AG08396 (cell line): ENCODE results near the gene GUCD1.
A peak's percentile ranks its signal among the peaks of the same experiment; 100 is the strongest.
"Not testable (repeated sequence)": the region's sequence is repeated elsewhere in the genome, so short reads cannot be mapped to it uniquely, and the experiment has no call there.

Experiments used
- DNase-seq: peaks from one replicate; pipeline ENCODE4 v3.0.0; 2012; ENCODE audit warnings: low spot score, mixed read lengths

Gene GUCD1

GRCh38 chr22:24565077-24565476 lies 10.1 kb upstream of the GUCD1 start:
- DNase-seq, result no peak

GRCh38 chr22:24564376-24565058 lies 9.6 kb upstream of the GUCD1 start:
- DNase-seq, result no peak

DNA sequence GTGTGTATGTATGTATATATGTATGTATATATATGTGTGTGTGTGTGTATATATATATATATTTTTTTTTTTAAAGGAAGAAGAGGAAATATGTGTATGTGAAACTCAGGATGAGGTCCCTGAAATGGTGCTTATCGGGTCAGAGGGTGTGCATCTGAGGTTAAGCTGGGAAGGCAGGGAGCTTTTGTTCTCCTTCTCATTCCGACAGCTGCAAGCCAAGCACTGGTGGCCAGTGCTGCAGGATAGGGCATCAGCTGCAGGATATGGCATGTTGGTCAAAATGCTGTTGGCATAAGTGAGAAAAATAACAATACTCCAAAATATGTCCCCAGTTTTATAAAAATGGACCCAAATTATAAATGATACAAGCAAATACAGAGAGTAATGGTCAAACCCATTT lies 8.3 kb upstream of the GUCD1 start:
- no peak for DNase-seq

- DNase-seq, result no peak
Observed at GRCh38 chr22:24559471-24559870, 4.5 kb upstream of the GUCD1 start.

DNA sequence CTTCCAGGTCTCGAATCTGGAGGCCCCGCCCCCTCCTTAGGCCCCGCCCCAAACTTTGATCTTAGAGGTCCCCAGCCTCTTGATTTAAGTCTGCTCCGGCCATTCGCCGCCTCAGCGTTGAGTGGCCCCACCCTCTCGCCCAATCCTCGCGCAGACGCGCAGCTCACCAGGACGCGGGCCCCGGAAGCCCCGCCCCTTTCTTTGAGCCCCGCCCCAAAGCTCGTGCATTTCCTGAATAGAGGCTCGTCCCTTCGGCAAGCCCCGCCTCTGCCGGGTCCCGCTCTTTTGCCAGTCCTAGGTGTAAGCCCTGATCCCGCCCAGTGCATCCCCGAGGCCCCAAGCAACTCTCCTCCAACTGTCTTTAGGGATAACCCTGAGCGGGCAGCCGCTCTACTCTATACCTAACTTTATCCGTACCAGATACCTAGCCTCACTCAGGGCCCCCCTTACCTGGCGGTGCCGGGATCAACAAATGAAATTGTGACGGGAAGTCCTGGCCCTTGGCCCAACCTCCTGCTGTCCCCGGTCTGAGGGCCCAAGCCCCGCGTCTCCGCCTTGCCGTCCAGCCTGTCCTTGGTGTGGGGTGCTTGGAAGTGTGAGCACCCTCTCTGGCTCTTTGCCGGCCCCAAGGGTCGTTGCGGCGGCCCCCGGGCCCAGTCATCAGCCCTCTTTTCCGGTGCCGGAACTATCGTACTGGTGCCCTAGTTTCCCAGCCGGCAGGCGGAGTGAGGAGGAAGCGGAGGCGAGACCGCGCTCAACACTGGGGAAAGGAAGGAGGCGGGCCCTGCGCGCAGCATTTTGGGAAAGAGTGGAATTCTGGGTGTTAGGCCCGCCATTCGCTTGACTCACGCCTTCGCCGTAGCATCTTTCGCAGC lies 464 bp upstream of the GUCD1 start, which contains the start of gene SNRPD3:
Gene SNRPD3, plus strand, starts transcription at position 835 of the 875 bp plus-strand sequence. CDS start 1,676 bp downstream, outside the sequence.
- peak; percentile 100 for DNase-seq

- no peak for DNase-seq
Observed at GRCh38 chr22:24553597-24554312, 1.2 kb downstream of the GUCD1 start.

- DNase-seq, result not testable (repeated sequence)
Observed at GRCh38 chr22:24552503-24553286, 2.2 kb downstream of the GUCD1 start.

GRCh38 chr22:24550902-24551435 lies 4.0 kb downstream of the GUCD1 start:
- DNase-seq, result no peak

- DNase-seq, result no peak
Observed at GRCh38 chr22:24550028-24550901, 4.7 kb downstream of the GUCD1 start.

- DNase-seq, result no peak
Observed at GRCh38 chr22:24548812-24549211, 6.1 kb downstream of the GUCD1 start.

- DNase-seq, result no peak
Observed at GRCh38 chr22:24543679-24544243, 11.2 kb downstream of the GUCD1 start.

- DNase-seq, result no peak
Observed at GRCh38 chr22:24543185-24543601, 11.7 kb downstream of the GUCD1 start.

GRCh38 chr22:24542641-24543040 lies 12.3 kb downstream of the GUCD1 start:
- no peak for DNase-seq

- DNase-seq, result no peak
Observed at GRCh38 chr22:24541681-24542515, 13.0 kb downstream of the GUCD1 start.

DNA sequence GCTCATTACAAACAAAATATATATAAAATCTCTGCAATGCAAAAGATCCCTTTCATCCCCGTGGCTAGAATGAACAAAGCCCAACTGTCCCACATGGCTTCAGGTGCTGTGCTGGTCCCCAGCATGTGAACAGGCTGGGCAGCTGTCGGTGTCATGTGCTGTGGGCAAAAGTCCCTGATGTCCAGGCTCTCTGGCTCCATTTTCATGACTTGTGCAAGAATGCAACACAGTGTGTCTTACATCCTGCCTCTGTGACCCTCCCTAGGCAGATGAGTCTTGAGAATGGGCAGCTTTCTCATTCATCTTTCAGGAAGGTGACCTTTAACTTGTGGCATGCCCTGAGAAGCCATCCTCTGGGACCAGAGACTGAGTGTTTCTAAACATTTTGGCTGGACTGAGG lies 14.5 kb downstream of the GUCD1 start:
- no peak for DNase-seq

- DNase-seq, result no peak
Observed at GRCh38 chr22:24536089-24536488, 18.8 kb downstream of the GUCD1 start.

DNA sequence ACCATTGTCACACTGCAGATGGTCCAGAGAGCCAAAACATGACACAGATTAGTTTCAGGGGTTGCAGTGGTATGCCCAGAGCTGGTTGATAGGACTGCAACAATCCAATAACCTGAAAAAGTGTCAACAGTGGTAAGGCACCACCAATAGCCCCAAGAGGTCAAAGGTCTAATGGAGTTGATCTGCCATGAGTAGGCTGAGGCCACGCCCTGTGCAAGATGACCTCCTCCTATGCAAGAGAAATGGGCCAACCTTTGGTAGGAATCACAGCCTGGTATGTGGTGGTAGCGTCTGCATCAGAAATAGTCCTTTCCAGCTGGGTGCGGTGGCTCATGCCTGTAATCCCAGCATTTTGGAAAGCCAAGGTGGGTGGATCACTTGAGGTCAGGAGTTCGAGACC lies 19.6 kb downstream of the GUCD1 start:
- DNase-seq, result no peak

- DNase-seq, result no peak
Observed at GRCh38 chr22:24532075-24532474, 22.9 kb downstream of the GUCD1 start.

DNA sequence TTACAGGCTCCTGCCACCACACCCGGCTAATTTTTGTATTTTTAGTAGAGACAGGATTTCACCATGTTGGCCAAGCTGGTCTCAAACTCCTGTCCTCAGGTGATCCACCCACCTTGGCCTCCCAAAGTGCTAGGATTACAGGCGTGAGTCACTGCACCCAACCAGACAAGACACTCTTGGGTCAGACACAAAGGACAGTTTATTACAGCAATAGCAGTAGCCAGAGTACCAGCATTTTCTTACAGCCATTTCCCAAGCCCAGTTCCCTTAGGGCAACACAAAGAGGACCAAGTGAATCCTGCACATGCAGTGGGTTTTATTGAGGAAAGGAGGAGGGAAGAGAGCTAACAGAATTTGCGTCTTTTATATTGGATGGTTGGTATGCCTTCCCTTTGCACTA lies 24.0 kb downstream of the GUCD1 start:
- DNase-seq, result not testable (repeated sequence)
